GM12873 (cell line): ENCODE measurements around the gene TMEM131.

Experiments
- CTCF ChIP-seq: IDR thresholded peaks from 2 replicates; pipeline ENCODE4 v1.5.1; 2012; ENCODE audit warnings: low read depth, mild to moderate bottlenecking, moderate library complexity, low read length, control low read depth; ENCODE audit not compliant: insufficient read depth; ENCODE audit errors: missing control alignments

TMEM131 gene

GRCh38 chr2:97774425-97774824 lies 221.3 kb downstream of the TMEM131 start:
- TF ChIP-seq CTCF, result peak; percentile 20

GRCh38 chr2:97770445-97770844 lies 225.3 kb downstream of the TMEM131 start:
- TF ChIP-seq CTCF, result no peak

DNA sequence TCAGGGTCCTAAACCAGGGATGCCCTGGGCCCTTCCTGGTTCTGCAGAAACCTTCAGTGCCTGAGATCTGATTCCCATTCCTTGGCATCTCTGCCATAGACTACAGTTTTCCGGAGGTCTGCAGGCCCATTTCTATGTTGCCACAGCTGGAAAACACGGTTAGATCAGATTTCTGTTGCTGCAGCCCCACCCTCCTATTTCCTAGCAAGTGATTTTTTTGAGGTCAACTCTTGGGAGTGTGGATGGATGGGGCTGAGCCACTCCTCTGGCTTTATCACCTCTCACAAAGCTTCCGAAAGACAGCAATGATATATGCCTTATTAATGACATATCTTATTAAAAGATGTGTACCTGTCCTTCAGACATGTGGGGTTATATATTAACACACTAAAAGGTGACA lies 226.0 kb downstream of the TMEM131 start:
- no peak for TF ChIP-seq CTCF

DNA sequence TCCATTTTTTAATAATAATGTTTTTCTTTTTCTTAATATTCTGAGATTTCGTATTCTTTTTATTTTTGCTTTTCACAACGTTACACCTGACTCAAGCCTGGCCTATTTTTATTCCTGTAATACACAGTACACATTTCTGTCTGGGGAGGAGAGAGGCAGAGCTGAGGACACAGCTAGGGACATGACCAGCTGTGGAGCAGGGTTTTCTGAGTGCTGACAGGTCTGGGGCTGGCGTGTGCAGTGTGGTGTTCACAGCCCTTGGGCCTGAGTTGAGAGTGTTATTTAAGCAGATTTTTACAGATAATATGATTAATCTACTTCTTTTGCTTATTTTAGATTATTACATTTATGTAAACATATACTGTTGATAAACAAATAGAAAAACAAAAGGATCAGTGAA lies 226.4 kb downstream of the TMEM131 start:
- TF ChIP-seq CTCF, result no peak

DNA sequence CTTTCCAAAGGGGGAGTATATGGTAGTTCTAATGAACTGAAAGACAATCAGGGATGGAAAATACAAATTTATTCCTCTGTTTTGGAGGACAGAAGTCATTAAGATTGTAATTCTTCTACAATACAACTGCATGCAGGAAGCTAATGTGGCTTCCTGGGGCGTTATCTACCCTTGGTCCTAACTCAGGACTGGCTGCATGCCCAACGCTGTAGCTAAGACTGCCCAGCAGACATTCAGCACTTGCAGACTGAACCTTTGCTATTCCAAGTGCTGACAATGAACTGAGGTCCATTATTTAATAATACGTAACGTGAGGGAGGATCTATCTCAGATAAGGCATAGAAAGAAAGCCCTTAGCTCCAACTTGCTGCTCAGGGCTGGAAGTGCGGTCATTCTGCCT lies 229.2 kb downstream of the TMEM131 start:
- TF ChIP-seq CTCF, result no peak

DNA sequence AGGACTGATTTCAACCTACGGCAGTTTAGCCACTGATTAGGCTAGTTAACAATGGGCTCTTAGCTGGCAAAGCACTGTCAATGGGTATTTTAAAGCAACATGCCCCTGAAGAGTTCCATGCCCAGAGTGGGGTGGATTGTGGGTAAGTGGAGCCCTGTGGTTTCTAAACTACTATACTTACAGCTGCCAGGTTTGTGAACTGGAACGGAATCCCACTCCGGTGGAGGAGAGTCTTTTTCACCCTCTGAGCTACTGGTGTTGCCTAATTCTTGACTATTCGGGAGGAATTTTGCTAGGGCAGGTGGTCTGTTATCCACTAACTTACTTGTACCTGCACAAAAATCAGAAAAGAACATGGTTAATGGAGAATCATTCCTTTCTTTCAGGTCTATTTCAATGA lies 229.8 kb downstream of the TMEM131 start:
- no peak for TF ChIP-seq CTCF

GRCh38 chr2:97764559-97765263 lies 231.0 kb downstream of the TMEM131 start:
- TF ChIP-seq CTCF, result no peak
